Esophagus muscularis mucosa (tissue), 4 donors: ENCODE results near the gene AGER. TPM values are rescaled to one million over a fixed set of nuclear protein-coding genes. Genes with fewer than 3 reads are reported as not detected.

Experiments used
- DNase-seq: peaks from one replicate; pipeline ENCODE4 v3.0.0-alpha.2; 2017; ENCODE audit errors: extremely low spot score
- H3K27ac ChIP-seq, 4 donors: fragments of 200-600 bp; sonication (generic); replicated peaks in 1 of 4; 1 replicate in 3 of 4; 2 replicates in 1 of 4; pipeline ENCODE4 v1.5.1; 2016 to 2019; ENCODE audit warnings: mild to moderate bottlenecking in 1 of 4
- H3K27me3 ChIP-seq, 4 donors: fragments of 200-600 bp; sonication (generic); one replicate each; pipeline versions ENCODE4 v1.5.1 to v1.6.0; 2016 to 2019
- H3K36me3 ChIP-seq, 4 donors: fragments of 200-600 bp; sonication (generic); one replicate each; pipeline ENCODE4 v1.5.1; 2016 to 2019
- H3K4me1 ChIP-seq, 4 donors: fragments of 200-600 bp; sonication (generic); one replicate each; pipeline ENCODE4 v1.5.1; 2016 to 2019
- H3K4me3 ChIP-seq, 4 donors: fragments of 200-600 bp; sonication (generic); 1 replicate in 2 of 4; 2 replicates in 2 of 4; pipeline ENCODE4 v1.5.1; 2016 to 2019; ENCODE audit warnings: mild to moderate bottlenecking in 4 of 4, moderate library complexity in 1 of 4
- H3K9me3 ChIP-seq, 4 donors: fragments of 200-600 bp; sonication (generic); 1 replicate in 3 of 4; 2 replicates in 1 of 4; pipeline ENCODE4 v1.5.1; 2016 to 2019
- EP300 ChIP-seq: sonication (generic); formaldehyde crosslinking; IDR thresholded peaks from one replicate; pipeline ENCODE4 v1.6.1; 2017; ENCODE audit warnings: antibody characterized with exemption
- POLR2A ChIP-seq: fragments of 450-650 bp; IDR thresholded peaks from one replicate; pipeline ENCODE4 v1.6.1; 2017; ENCODE audit warnings: antibody characterized with exemption, moderate library complexity, mild to moderate bottlenecking, low read depth
- POLR2AphosphoS5 ChIP-seq, 2 donors: sonication (generic); formaldehyde crosslinking; IDR thresholded peaks; one replicate each; pipeline ENCODE4 v1.6.1; 2017; ENCODE audit warnings: antibody characterized with exemption in 2 of 2
- WGBS: methylation state at CpG from one replicate; pipeline ENCODE4 v1.1.5; 2018; 5-methylcytosine and 5-hydroxymethylcytosine counted together
- intact Hi-C: fragments of 100-400 bp; cut with DNase I; formaldehyde crosslinking; loops from one replicate; pipeline ENCODE4 v1.15.1; 2023
- total RNA-seq, 4 donors: library from RNA; depleted of rRNA; stranded (reverse); fragments of >200 nt; gene quantifications; one replicate each; pipeline versions ENCODE4 v1.1.0 to v1.2.1, GENCODE V29; 2016
- TF ChIP-seq, protein P1 (sequence below), 3 experiments: fragments of 200-600 bp in 2 of 3; fragments of 450-650 bp in 1 of 3; sonication (generic) in 2 of 3; IDR thresholded peaks; one replicate each; pipeline ENCODE4 v1.5.1; 2017 to 2019; ENCODE audit warnings: antibody characterized with exemption in 3 of 3, mild to moderate bottlenecking in 2 of 3, moderate library complexity in 1 of 3

AGER gene
- total RNA-seq, 4 donors from 2014 or later = 0.83 to 5.9 (median 3.8) TPM

DNA sequence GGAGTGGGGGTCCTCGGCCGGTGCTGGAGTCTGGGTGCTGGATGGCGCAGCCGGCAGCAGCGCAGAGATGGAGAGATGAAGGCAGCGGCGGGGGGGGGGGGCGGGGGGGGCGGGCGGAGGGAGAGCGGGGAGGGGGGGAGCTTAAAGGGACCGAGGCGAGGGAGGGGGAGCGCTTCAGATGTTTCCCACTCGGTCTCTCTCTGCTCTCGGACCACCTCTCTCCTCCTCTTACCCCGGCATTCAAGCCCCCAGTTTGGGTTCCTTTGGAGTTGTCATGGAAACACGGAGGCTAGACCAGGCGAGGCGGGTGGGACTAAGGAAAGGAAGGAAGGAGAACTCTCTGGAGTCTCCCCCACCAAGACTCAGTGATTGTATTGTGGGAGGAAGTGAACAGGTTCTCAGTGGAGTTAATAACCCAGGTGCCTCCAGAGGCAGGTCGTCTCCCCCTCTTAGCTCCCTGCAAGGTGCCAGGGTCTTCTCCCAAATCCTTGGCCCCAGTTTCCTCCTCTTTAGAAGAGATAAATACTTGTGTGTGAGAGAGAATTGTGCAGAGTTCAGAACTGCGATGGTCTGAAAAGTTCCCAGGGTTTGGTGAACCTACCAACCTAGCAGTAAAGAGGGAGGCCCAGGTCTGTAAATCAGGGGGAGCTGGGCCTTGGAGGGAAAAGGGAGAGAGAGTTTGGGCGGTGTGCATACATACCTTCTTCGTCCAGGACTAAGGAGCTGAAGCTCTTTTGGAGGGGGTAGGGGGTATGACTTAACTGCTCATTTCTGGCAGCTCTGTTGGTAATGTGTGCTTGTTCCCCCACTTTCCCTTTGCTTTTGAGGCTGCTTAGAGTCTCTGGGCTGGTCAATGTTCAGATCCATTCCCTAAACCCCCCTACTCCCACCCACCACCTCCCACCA lies 31.9 kb downstream of the AGER start, which contains the start of gene PRRT1:
Gene PRRT1 (minus strand): TSS at position 77 of the 906 bp plus-strand sequence. CDS start 112 bp downstream, outside the sequence.
- H3K27me3 ChIP-seq = no peaks in the 10 kb centered on the region
- peaks cover 37 to 71% (median 63%) of the 10 kb centered on the region in 4 donors for H3K4me1 ChIP-seq
- intact Hi-C loops = no loop called here
- H3K9me3 ChIP-seq = no peaks in the 10 kb centered on the region
- peaks cover 0 to 33% (median 23%) of the 10 kb centered on the region in 4 donors for H3K36me3 ChIP-seq
- H3K4me3 ChIP-seq = peak within 1 kb of the TSS; percentile 76 to 84 (median 80)
- peak within 1 kb of the TSS; percentile 90 to 94 (median 93) for H3K27ac ChIP-seq
- 20% methylated on average over 9 of the region's 24 CpGs for WGBS
- no peak for TF ChIP-seq POLR2AphosphoS5 (IDR thresholded peaks at IDR 0.05)
- no peak for TF ChIP-seq POLR2A
- TF ChIP-seq, protein P1, sequence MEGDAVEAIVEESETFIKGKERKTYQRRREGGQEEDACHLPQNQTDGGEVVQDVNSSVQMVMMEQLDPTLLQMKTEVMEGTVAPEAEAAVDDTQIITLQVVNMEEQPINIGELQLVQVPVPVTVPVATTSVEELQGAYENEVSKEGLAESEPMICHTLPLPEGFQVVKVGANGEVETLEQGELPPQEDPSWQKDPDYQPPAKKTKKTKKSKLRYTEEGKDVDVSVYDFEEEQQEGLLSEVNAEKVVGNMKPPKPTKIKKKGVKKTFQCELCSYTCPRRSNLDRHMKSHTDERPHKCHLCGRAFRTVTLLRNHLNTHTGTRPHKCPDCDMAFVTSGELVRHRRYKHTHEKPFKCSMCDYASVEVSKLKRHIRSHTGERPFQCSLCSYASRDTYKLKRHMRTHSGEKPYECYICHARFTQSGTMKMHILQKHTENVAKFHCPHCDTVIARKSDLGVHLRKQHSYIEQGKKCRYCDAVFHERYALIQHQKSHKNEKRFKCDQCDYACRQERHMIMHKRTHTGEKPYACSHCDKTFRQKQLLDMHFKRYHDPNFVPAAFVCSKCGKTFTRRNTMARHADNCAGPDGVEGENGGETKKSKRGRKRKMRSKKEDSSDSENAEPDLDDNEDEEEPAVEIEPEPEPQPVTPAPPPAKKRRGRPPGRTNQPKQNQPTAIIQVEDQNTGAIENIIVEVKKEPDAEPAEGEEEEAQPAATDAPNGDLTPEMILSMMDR (IDR thresholded peaks at IDR 0.05) = no peak
- TF ChIP-seq EP300 = no peak
- DNase-seq = no peak

DNA sequence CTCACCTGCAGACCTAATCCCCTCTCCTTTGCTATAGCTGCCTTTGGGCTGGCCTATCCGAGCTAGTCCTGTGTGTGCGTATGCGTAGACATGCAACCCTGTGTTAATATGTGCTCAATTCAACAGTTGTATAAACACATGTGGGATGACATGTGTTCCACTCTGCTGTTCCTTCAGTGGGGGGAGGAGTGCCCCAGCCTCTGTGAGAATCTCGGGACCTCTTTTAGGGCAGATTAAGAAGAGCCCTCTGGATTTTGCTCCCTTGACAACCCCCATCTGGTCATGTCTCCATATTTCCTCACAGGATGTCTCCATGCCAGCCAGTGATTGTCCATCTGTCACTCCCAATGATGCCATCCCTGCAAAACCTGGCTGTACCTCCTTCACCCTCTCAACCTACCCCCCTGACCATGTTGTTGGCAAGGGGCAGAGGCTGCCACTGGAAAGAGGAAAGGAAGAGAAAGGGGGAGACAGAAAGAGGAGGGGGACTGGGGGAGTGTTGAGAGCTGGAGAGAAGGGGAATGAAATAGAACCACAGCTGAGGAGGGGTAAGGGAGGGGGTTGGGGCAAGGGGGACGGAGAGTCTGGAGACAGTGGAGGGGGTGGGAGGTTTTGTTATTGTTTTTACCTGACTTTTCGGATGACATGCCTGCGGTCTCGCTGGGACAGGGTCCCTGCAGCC lies 32.7 kb downstream of the AGER start:
- no peak for DNase-seq
- WGBS = 21% methylated on average over 8 of the region's 8 CpGs
- Histone ChIP-seq H3K27me3 (no peaks in the 10 kb centered on the region), H3K4me1 (peaks cover 37 to 63% (median 59%) of the 10 kb centered on the region in 4 donors), H3K4me3 (peak overlapping the region; percentile 76 to 84 (median 80)), H3K36me3 (peaks cover 0 to 25% (median 15%) of the 10 kb centered on the region in 4 donors), H3K27ac (peak overlapping the region; percentile 90 to 94 (median 93)), H3K9me3 (no peaks in the 10 kb centered on the region)
- peak in 1 of 2 donors; percentile 8 for TF ChIP-seq POLR2AphosphoS5 (IDR thresholded peaks at IDR 0.05)
- TF ChIP-seq, protein P1 (IDR thresholded peaks at IDR 0.05) = no peak
- intact Hi-C loops = no loop called here

DNA sequence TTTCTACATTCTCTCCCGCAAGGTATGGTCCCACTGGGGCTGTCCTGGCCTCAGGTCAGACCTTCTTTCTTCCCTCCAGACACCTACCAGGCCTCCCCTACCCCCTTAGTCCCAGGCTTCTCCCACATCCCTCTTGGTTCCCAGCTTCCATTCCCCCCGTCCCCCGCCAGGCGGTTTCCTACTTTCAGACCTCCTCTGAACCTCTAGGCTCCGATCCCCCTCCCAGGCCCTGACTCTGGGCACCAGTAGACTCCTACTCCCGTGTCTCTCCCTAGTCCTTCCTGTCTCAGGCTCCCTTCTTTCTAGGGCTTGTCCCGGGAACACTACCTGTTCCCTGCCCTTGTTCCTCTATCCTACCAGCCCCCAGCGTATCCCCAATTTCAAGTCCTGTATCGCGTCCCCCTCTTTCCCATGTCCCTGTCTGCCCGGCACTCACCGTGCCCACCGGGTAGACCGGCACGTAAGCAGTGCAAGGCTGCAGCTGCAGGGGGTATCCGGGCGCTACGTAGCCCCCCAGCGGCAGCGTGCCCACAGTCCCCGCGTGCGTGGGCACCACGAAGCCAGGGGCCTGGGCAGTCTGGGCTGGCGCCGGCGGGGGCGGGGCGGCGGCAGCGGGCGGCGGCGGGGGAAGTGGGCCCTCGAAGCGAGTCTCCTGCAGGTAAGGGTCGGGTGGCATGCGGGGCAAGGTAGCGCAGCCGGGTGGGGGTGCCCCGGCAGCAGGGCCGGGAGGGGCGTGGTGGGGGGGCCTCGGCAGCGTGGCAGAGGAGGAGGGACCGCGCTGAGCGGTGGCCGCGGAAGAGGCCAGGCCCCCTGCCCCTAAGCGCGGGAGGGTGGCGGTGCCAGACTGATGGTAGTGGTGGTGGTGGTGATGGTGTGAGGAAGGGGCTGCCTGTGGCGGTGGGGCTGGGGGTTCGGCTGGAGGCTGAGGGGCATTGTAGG lies 33.9 kb downstream of the AGER start:
- 72% methylated on average over 30 of the region's 55 CpGs for WGBS
- Histone ChIP-seq H3K27ac (peak overlapping the region; percentile 24 to 93 (median 92)), H3K4me1 (peaks cover 30 to 52% (median 48%) of the 10 kb centered on the region in 4 donors), H3K4me3 (peak overlapping the region; percentile 76 to 84 (median 80)), H3K27me3 (no peaks in the 10 kb centered on the region), H3K9me3 (no peaks in the 10 kb centered on the region), H3K36me3 (peaks cover 0 to 17% (median 6%) of the 10 kb centered on the region in 4 donors)
- DNase-seq = no peak
- TF ChIP-seq POLR2AphosphoS5 (IDR thresholded peaks at IDR 0.05) = no peak
- TF ChIP-seq EP300 = no peak
- TF ChIP-seq, protein P1 (IDR thresholded peaks at IDR 0.05) = no peak
- TF ChIP-seq POLR2A = no peak
- intact Hi-C loops = no loop called here

DNA sequence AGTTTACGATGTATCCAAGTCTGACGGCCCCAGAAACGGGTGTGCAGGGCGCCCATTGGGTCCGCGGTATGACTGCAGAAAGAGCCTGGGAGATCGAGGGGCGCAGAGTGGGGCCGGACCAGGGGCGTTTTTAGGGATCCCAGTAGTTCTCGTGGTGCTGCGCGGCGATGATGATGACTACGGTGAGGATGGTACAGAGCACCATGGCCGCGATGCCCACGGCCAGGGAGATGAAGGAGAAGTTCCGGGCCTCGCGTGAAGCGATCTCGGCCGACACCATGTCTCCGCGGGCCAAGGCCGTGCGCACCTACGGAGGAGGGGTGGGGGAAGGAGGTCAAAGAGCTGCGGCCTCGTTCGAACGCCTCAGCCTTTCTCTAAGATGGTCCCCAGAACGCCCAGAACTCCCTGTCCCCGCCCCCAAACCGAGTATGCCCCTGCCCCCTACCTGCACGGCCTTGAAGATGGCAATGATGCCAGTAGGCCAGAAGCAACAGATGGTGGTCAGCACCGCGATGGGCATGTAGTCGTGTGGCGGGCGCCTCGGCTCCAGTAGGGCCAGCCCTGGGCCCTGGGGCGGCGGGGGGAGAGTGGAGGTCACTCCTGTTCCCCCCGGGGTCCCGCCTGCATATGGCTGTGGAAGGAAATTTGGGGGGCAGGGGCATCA lies 34.8 kb downstream of the AGER start:
- Histone ChIP-seq H3K4me3 (peak overlapping the region in 2 of 4 donors; percentile 15 to 35), H3K4me1 (peaks cover 24 to 43% (median 41%) of the 10 kb centered on the region in 4 donors), H3K9me3 (no peaks in the 10 kb centered on the region), H3K27me3 (no peaks in the 10 kb centered on the region), H3K36me3 (peaks cover 0 to 17% (median 6%) of the 10 kb centered on the region in 4 donors), H3K27ac (no peak overlapping the region)
- no peak for TF ChIP-seq EP300
- no peak for TF ChIP-seq POLR2A
- TF ChIP-seq, protein P1 (IDR thresholded peaks at IDR 0.05) = no peak
- no peak for TF ChIP-seq POLR2AphosphoS5 (IDR thresholded peaks at IDR 0.05)
- WGBS = 80% methylated on average over 44 of the region's 47 CpGs
- intact Hi-C loops = no loop called here
- no peak for DNase-seq
